ENCODE data around the gene OR2B6.

DNA sequence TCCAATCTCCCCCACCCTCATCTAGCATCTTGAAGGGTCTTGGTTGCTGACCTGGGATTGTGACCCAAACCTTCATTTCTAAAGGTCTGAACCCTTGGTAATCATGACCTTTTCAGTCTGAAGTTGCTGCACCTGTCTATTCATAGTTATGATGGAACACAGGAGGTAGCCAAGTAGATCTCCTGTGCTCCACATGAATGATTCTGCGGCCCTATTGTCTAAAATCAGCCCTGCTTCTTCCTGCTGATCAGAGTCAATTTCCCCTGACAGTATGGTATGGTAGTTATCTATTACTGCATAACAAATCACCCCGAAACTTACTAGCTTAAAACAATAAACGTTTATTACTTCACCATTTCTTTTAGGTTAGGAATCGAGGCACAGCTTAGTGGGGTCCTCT is 9.0 kb downstream of the OR2B6 start:
- TF ChIP-seq CTCF (IDR thresholded peaks at IDR 0.05; ENCODE audit: low read depth, low read length) (no peak), POLR2A (IDR thresholded peaks at IDR 0.05; ENCODE audit: extremely low read depth, insufficient read length) (no peak), MAX (IDR thresholded peaks at IDR 0.05; ENCODE audit: low read depth, low read length) (no peak), MYC (IDR thresholded peaks at IDR 0.05; ENCODE audit: low read depth, low read length) (no peak)

All from NB4 (cell line).